GM23338 (cell line): ENCODE measurements around the gene DPYSL5.

Source experiments
- CREB1 ChIP-seq: fragments of 250-450 bp; sonication (Bioruptor Pico); IDR thresholded peaks from 2 replicates; pipeline ENCODE4 v1.5.0; 2020; ENCODE audit warnings: low read depth, mild to moderate bottlenecking, moderate library complexity
- EZH2 ChIP-seq: fragments of 200-600 bp; sonication (generic); IDR thresholded peaks from one replicate; pipeline ENCODE4 v1.8.0; 2017; ENCODE audit warnings: antibody characterized with exemption, mild to moderate bottlenecking, low read depth; ENCODE audit not compliant: unreplicated experiment
- EZH2phosphoT487 ChIP-seq: fragments of 200-600 bp; sonication (generic); IDR thresholded peaks from one replicate; pipeline ENCODE4 v1.8.1; 2018; ENCODE audit warnings: antibody characterized with exemption; ENCODE audit not compliant: unreplicated experiment
- JUNB ChIP-seq: IDR thresholded peaks from one replicate; pipeline ENCODE4 v1.6.1; 2016; ENCODE audit warnings: antibody characterized with exemption; ENCODE audit not compliant: unreplicated experiment
- NANOG ChIP-seq: IDR thresholded peaks from 2 replicates; pipeline ENCODE4 v1.6.1; 2016; ENCODE audit warnings: antibody characterized with exemption, borderline replicate concordance
- POLR2AphosphoS5 ChIP-seq: IDR thresholded peaks from 2 replicates; pipeline ENCODE4 v1.6.1; 2016; ENCODE audit warnings: antibody characterized with exemption, low read depth
- STAT1 ChIP-seq: IDR thresholded peaks from one replicate; pipeline ENCODE4 v1.6.1; 2016; ENCODE audit warnings: antibody characterized with exemption; ENCODE audit not compliant: unreplicated experiment
- ZNF114 ChIP-seq: fragments of 250-450 bp; sonication (Bioruptor Pico); IDR thresholded peaks from 2 replicates; pipeline ENCODE4 v1.5.0; 2020; ENCODE audit warnings: mild to moderate bottlenecking, moderate library complexity
- ZNF331 ChIP-seq: fragments of 250-450 bp; sonication (Bioruptor Pico); IDR thresholded peaks from 2 replicates; pipeline ENCODE4 v1.5.0; 2020; ENCODE audit warnings: low read depth, mild to moderate bottlenecking, moderate library complexity
- ZNF462 ChIP-seq: fragments of 250-450 bp; sonication (Bioruptor Pico); IDR thresholded peaks from 2 replicates; pipeline ENCODE4 v1.5.0; 2020; ENCODE audit warnings: mild to moderate bottlenecking, moderate library complexity
- TF ChIP-seq, protein P1 (sequence below), 2 experiments: fragments of 200-600 bp in 1 of 2; sonication (generic) in 1 of 2; conservative IDR thresholded peaks; 2 replicates each; pipeline versions ENCODE4 v1.5.1 to v1.6.1; 2016 to 2017; ENCODE audit warnings: antibody characterized with exemption in 2 of 2, low read depth in 2 of 2, mild to moderate bottlenecking in 2 of 2, moderate library complexity in 1 of 2
- TF ChIP-seq, protein P2 (sequence below): IDR thresholded peaks from 2 replicates; pipeline ENCODE4 v1.6.1; 2016; ENCODE audit warnings: antibody characterized with exemption
- TF ChIP-seq, protein P3 (sequence below): IDR thresholded peaks from one replicate; pipeline ENCODE4 v1.6.1; 2018; ENCODE audit warnings: antibody characterized with exemption; ENCODE audit not compliant: unreplicated experiment

- no peak for TF ChIP-seq EZH2
- no peak for TF ChIP-seq POLR2AphosphoS5
- TF ChIP-seq, protein P1, sequence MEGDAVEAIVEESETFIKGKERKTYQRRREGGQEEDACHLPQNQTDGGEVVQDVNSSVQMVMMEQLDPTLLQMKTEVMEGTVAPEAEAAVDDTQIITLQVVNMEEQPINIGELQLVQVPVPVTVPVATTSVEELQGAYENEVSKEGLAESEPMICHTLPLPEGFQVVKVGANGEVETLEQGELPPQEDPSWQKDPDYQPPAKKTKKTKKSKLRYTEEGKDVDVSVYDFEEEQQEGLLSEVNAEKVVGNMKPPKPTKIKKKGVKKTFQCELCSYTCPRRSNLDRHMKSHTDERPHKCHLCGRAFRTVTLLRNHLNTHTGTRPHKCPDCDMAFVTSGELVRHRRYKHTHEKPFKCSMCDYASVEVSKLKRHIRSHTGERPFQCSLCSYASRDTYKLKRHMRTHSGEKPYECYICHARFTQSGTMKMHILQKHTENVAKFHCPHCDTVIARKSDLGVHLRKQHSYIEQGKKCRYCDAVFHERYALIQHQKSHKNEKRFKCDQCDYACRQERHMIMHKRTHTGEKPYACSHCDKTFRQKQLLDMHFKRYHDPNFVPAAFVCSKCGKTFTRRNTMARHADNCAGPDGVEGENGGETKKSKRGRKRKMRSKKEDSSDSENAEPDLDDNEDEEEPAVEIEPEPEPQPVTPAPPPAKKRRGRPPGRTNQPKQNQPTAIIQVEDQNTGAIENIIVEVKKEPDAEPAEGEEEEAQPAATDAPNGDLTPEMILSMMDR (conservative IDR thresholded peaks at IDR 0.05; ENCODE audit: low read depth in 2 of 2) = no peak
- no peak for TF ChIP-seq EZH2phosphoT487
- TF ChIP-seq, protein P2, sequence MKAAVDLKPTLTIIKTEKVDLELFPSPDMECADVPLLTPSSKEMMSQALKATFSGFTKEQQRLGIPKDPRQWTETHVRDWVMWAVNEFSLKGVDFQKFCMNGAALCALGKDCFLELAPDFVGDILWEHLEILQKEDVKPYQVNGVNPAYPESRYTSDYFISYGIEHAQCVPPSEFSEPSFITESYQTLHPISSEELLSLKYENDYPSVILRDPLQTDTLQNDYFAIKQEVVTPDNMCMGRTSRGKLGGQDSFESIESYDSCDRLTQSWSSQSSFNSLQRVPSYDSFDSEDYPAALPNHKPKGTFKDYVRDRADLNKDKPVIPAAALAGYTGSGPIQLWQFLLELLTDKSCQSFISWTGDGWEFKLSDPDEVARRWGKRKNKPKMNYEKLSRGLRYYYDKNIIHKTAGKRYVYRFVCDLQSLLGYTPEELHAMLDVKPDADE = no peak
- no peak for TF ChIP-seq ZNF331 (CRISPR knock-in tag)
- TF ChIP-seq, protein P3, sequence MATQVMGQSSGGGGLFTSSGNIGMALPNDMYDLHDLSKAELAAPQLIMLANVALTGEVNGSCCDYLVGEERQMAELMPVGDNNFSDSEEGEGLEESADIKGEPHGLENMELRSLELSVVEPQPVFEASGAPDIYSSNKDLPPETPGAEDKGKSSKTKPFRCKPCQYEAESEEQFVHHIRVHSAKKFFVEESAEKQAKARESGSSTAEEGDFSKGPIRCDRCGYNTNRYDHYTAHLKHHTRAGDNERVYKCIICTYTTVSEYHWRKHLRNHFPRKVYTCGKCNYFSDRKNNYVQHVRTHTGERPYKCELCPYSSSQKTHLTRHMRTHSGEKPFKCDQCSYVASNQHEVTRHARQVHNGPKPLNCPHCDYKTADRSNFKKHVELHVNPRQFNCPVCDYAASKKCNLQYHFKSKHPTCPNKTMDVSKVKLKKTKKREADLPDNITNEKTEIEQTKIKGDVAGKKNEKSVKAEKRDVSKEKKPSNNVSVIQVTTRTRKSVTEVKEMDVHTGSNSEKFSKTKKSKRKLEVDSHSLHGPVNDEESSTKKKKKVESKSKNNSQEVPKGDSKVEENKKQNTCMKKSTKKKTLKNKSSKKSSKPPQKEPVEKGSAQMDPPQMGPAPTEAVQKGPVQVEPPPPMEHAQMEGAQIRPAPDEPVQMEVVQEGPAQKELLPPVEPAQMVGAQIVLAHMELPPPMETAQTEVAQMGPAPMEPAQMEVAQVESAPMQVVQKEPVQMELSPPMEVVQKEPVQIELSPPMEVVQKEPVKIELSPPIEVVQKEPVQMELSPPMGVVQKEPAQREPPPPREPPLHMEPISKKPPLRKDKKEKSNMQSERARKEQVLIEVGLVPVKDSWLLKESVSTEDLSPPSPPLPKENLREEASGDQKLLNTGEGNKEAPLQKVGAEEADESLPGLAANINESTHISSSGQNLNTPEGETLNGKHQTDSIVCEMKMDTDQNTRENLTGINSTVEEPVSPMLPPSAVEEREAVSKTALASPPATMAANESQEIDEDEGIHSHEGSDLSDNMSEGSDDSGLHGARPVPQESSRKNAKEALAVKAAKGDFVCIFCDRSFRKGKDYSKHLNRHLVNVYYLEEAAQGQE = no peak
- no peak for TF ChIP-seq NANOG
- TF ChIP-seq CREB1 = no peak
- TF ChIP-seq JUNB = no peak
- no peak for TF ChIP-seq STAT1
- TF ChIP-seq ZNF462 (CRISPR knock-in tag) = no peak
- TF ChIP-seq ZNF114 = no peak
Measured at GRCh38 chr2:26917135-26917836, 69.4 kb downstream of the DPYSL5 start.
